Endothelial cell of umbilical vein (primary cell): ENCODE measurements around the gene CDC42EP4.

ENCODE experiments used
- EZH2 ChIP-seq: IDR thresholded peaks from 2 replicates; pipeline ENCODE4 v1.6.1; 2012; ENCODE audit warnings: borderline replicate concordance, low read depth, mild to moderate bottlenecking, moderate library complexity, low read length, inconsistent platforms; ENCODE audit not compliant: severe bottlenecking
- POLR2A ChIP-seq: IDR thresholded peaks from 2 replicates; pipeline ENCODE4 v1.6.1; 2012; ENCODE audit warnings: low read depth, mild to moderate bottlenecking, control low read depth, low read length
- POLR2AphosphoS5 ChIP-seq: IDR thresholded peaks from 2 replicates; pipeline ENCODE4 v1.6.1; 2012; ENCODE audit warnings: low read depth, mild to moderate bottlenecking, control low read depth, low read length, moderate library complexity; ENCODE audit not compliant: insufficient read depth
- TF ChIP-seq, protein P1 (sequence below), 2 donors: IDR thresholded peaks; 1 replicate in 1 of 2; 2 replicates in 1 of 2; pipeline ENCODE4 v1.5.1; 2011; ENCODE audit warnings: low read length in 2 of 2, mild to moderate bottlenecking in 2 of 2, moderate library complexity in 2 of 2, control low read depth in 1 of 2, inconsistent platforms in 1 of 2, low read depth in 1 of 2; ENCODE audit not compliant: insufficient read depth in 1 of 2; ENCODE audit errors: extremely low read depth in 1 of 2

DNA sequence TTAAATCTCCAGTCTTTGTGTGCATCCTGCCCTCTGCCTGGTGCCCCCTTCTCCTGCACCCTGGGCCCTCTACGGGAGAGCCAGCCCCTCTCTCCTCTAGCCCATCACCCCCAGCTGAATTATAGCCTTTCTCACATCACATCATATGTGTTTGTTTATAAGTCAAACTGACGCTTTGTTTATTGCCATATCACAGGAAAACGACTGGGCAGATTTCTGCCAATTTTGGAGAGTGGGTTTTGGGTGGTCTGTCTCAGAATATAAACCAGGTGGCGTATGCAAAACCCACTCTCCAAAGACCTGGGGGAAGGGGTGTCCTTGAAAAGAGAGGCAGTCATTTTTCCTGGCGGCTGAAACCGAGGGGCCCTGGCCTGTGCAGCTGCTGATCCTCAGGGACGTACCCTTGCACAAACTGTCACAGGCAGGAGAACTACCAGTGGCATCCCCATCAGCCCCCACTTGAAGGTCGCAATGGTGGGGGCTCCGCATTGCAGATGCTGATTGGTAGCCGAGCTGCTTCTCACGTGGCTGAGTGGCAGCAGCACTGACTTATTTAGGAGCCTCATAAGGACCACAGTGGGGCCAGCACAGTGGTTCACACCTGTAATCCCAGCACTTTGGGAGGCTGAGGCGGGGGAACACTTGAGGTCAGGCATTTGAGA lies 34.8 kb upstream of the CDC42EP4 start:
- TF ChIP-seq POLR2AphosphoS5: no peak
- TF ChIP-seq, protein P1, sequence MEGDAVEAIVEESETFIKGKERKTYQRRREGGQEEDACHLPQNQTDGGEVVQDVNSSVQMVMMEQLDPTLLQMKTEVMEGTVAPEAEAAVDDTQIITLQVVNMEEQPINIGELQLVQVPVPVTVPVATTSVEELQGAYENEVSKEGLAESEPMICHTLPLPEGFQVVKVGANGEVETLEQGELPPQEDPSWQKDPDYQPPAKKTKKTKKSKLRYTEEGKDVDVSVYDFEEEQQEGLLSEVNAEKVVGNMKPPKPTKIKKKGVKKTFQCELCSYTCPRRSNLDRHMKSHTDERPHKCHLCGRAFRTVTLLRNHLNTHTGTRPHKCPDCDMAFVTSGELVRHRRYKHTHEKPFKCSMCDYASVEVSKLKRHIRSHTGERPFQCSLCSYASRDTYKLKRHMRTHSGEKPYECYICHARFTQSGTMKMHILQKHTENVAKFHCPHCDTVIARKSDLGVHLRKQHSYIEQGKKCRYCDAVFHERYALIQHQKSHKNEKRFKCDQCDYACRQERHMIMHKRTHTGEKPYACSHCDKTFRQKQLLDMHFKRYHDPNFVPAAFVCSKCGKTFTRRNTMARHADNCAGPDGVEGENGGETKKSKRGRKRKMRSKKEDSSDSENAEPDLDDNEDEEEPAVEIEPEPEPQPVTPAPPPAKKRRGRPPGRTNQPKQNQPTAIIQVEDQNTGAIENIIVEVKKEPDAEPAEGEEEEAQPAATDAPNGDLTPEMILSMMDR (IDR thresholded peaks at IDR 0.05; ENCODE audit: extremely low read depth in 1 of 2, insufficient read depth in 1 of 2, low read depth in 1 of 2, low read length in 2 of 2): no peak
- TF ChIP-seq EZH2: no peak
- TF ChIP-seq POLR2A: no peak
